ENCODE results near the gene CST3. TPM values are rescaled to one million over a fixed set of nuclear protein-coding genes. Genes with fewer than 3 reads are reported as not detected.

Gene CST3
- total and polyA plus RNA-seq, 2 donors (not counting 1 experiment from before 2014, with no cell fraction given) = 1.2 to 16.9 TPM

DNA sequence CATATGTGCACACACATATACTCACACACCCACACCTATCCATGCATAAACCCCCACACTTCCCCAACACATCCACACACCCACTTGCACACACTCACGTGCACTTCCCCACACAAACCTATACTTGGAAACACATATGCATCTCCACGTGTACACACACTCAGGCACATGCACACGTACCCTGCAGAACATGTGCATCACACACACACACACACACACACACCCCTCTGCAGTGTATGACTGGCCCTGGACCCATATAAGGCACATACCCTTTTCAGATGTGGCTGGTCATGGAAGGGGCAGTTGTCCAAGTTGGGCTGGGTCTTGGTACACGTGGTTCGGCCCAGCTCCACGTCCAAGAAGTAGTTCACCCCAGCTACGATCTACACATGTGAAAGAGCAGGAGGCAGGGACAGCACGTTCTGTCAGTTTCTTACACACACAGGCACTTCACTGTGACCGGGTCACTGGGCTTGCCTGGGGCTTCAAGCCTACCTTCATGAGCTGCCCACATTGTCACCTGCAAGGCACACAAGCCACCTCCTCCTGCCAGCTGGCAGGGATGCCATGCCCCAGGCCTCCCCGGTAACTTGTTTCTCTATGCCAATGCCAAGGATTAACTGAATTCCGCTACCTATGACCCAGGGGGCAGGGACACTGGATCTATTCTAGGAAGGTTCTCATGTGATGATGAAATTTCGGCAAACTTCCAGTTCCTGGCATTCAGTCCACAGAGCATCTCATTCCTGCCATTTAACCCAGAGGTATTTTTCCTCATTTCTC lies 2.6 kb downstream of the CST3 start:
- no peak overlapping the region for H3K9ac ChIP-seq (ENCODE audit: low read length)
- WGBS (ENCODE audit: insufficient coverage) = 83% methylated on average over 9 of the region's 12 CpGs
- Mint-ChIP-seq H3K9me3 (ENCODE audit: insufficient read depth) (no peaks in the 10 kb centered on the region), H3K4me1 (peaks cover 10% of the 10 kb centered on the region), H3K27me3 (peaks cover 22% of the 10 kb centered on the region), H3K4me3 (no peak overlapping the region), H3K27ac (no peak overlapping the region)
- DNase-seq (no peak), ATAC-seq (ENCODE audit: low read depth) (no peak)
- no peaks in the 10 kb centered on the region for H4K20me1 ChIP-seq (ENCODE audit: control insufficient read depth, insufficient read depth, low read length, poor library complexity, severe bottlenecking)
- ChIA-PET POLR2A (no interaction called here), CTCF (no interaction called here)
- peaks cover 0 to 4% (median 0%) of the 10 kb centered on the region in 4 experiments for H3K27me3 ChIP-seq (replicated peaks in 1 of 4; ENCODE audit: control extremely low read depth in 1 of 4, control insufficient read depth in 3 of 4, insufficient read depth in 4 of 4, low read length in 3 of 4)
- H2AFZ ChIP-seq (ENCODE audit: insufficient read depth, low read depth, low read length, poor library complexity, severe bottlenecking) = no peak overlapping the region
- no peaks in the 10 kb centered on the region for H3K4me1 ChIP-seq (ENCODE audit: control insufficient read depth in 2 of 2, insufficient read depth in 2 of 2, low read length in 2 of 2)
- intact Hi-C loops (cut with micrococcal nuclease) = no loop called here
- no peak overlapping the region for H3K27ac ChIP-seq (ENCODE audit: low read length in 2 of 2)
- H3K79me2 ChIP-seq (ENCODE audit: control insufficient read depth, insufficient read depth, low read length) = no peaks in the 10 kb centered on the region
- no peak overlapping the region for H3K4me3 ChIP-seq (ENCODE audit: control extremely low read depth in 1 of 5, extremely low read depth in 1 of 5, insufficient read depth in 1 of 5, low read depth in 2 of 5, low read length in 4 of 5)
- no peaks in the 10 kb centered on the region for H3K36me3 ChIP-seq (replicated peaks in 1 of 2; ENCODE audit: control extremely low read depth in 1 of 2, control insufficient read depth in 1 of 2, extremely low read depth in 1 of 2, insufficient read depth in 2 of 2, low read length in 1 of 2)
- no peaks in the 10 kb centered on the region for H3K9me3 ChIP-seq (ENCODE audit: control extremely low read depth in 1 of 3, control insufficient read depth in 2 of 3, insufficient read depth in 1 of 3, low read length in 2 of 3)
- H3K4me2 ChIP-seq (replicated peaks; ENCODE audit: low read depth, low read length, poor library complexity, severe bottlenecking) = no peak overlapping the region
- TF ChIP-seq, protein P1, sequence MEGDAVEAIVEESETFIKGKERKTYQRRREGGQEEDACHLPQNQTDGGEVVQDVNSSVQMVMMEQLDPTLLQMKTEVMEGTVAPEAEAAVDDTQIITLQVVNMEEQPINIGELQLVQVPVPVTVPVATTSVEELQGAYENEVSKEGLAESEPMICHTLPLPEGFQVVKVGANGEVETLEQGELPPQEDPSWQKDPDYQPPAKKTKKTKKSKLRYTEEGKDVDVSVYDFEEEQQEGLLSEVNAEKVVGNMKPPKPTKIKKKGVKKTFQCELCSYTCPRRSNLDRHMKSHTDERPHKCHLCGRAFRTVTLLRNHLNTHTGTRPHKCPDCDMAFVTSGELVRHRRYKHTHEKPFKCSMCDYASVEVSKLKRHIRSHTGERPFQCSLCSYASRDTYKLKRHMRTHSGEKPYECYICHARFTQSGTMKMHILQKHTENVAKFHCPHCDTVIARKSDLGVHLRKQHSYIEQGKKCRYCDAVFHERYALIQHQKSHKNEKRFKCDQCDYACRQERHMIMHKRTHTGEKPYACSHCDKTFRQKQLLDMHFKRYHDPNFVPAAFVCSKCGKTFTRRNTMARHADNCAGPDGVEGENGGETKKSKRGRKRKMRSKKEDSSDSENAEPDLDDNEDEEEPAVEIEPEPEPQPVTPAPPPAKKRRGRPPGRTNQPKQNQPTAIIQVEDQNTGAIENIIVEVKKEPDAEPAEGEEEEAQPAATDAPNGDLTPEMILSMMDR (IDR thresholded peaks at IDR 0.05) = no peak
- no peak for TF ChIP-seq EZH2 (IDR thresholded peaks at IDR 0.05; ENCODE audit: borderline replicate concordance, insufficient read depth, low read depth, low read length, poor library complexity, severe bottlenecking)

DNA sequence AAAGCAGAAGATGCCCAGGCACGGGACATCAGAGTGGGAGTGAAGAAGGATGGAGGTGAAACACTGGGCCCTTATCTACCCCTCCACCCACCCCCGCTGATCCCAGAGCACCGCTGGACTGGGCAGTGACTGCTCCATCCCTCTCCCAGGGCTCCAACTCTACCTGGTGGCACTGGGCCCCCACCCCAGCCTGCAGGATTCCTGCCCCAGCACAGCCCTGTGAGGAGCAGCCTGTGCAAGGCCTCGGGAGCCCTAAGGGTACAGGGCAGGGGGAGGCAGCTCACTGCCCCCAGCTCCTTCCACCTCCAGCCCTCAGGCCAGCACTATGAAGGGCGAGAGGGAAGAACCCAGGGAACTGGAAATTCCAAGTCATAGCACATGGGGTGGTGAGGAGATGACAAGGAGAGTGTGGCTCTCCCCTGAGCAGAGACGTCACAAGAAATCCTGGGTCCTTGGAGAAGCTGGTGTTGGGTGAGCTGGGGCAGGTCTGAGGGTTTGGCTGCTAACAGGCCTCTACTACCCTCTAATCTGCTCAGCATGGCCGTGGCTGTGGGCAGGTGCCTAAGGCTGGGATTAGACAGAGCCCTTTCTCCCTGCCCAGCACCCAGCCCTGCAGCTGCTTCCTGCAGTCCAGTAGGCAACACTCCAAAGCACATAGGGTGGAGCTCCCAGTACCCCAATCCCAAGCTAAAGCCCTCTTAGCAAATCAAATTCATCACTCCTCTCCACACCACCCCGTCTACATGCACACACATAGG lies 3.5 kb downstream of the CST3 start:
- Histone ChIP-seq H3K36me3 (replicated peaks in 1 of 2; ENCODE audit: control extremely low read depth in 1 of 2, control insufficient read depth in 1 of 2, extremely low read depth in 1 of 2, insufficient read depth in 2 of 2, low read length in 1 of 2) (no peaks in the 10 kb centered on the region), H3K4me3 (ENCODE audit: control extremely low read depth in 1 of 5, extremely low read depth in 1 of 5, insufficient read depth in 1 of 5, low read depth in 2 of 5, low read length in 4 of 5) (no peak overlapping the region), H3K79me2 (ENCODE audit: control insufficient read depth, insufficient read depth, low read length) (no peaks in the 10 kb centered on the region), H3K9ac (ENCODE audit: low read length) (no peak overlapping the region), H3K4me2 (replicated peaks; ENCODE audit: low read depth, low read length, poor library complexity, severe bottlenecking) (no peak overlapping the region), H3K9me3 (ENCODE audit: control extremely low read depth in 1 of 3, control insufficient read depth in 2 of 3, insufficient read depth in 1 of 3, low read length in 2 of 3) (peaks cover 0 to under 1% (median 0%) of the 10 kb centered on the region in 3 donors), H2AFZ (ENCODE audit: insufficient read depth, low read depth, low read length, poor library complexity, severe bottlenecking) (no peak overlapping the region), H3K4me1 (ENCODE audit: control insufficient read depth in 2 of 2, insufficient read depth in 2 of 2, low read length in 2 of 2) (no peaks in the 10 kb centered on the region), H3K27ac (ENCODE audit: low read length in 2 of 2) (no peak overlapping the region), H3K27me3 (replicated peaks in 1 of 4; ENCODE audit: control extremely low read depth in 1 of 4, control insufficient read depth in 3 of 4, insufficient read depth in 4 of 4, low read length in 3 of 4) (peaks cover 0 to 4% (median 0%) of the 10 kb centered on the region in 4 experiments), H4K20me1 (ENCODE audit: control insufficient read depth, insufficient read depth, low read length, poor library complexity, severe bottlenecking) (no peaks in the 10 kb centered on the region)
- DNase-seq (no peak), ATAC-seq (ENCODE audit: low read depth) (no peak)
- peaks cover 8% of the 10 kb centered on the region for H3K4me1 Mint-ChIP-seq
- H3K27ac Mint-ChIP-seq = no peak overlapping the region
- TF ChIP-seq, protein P1 (IDR thresholded peaks at IDR 0.05) = no peak
- no peak for TF ChIP-seq EZH2 (IDR thresholded peaks at IDR 0.05; ENCODE audit: borderline replicate concordance, insufficient read depth, low read depth, low read length, poor library complexity, severe bottlenecking)
- no peaks in the 10 kb centered on the region for H3K9me3 Mint-ChIP-seq (ENCODE audit: insufficient read depth)
- CTCF ChIA-PET = no interaction called here
- H3K27me3 Mint-ChIP-seq = peaks cover 19% of the 10 kb centered on the region
- intact Hi-C loops (cut with micrococcal nuclease) = no loop called here
- POLR2A ChIA-PET = no interaction called here
- H3K4me3 Mint-ChIP-seq = no peak overlapping the region
- WGBS (ENCODE audit: insufficient coverage) = 70% methylated on average over 5 of the region's 8 CpGs

Data from B cell (primary cell).